ENCODE measurements around the gene RAB31.

Gene RAB31

DNA sequence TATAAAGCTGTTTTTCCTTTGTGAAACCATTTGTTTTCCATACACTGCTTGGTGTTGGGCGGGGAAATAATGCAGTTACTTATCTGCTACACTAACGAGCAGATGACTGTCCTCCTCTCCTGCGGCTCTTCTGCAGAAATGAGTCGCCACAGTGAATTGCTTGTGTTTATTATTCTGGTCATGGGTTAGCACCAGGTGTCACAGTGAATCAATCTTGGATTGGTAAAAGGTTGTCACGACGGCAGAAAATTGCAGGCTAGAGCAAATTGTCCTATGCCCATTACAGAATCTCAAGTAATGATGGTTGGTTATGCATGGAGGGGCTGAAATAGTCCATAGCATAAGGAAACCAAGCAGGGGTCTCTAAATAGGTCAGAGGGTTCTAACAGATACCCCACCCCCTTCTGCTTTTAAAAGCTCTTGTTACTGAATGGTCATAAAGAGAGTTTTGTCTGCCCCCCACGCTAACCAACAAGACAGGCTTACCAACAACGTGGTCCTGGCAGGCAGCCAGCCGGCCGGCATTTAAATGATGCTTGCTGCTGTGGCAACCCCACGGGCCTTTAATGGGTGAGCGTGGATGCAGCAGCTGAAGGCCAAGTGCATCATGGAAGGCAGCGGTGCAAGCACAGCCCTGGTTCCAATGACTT, 29.5 kb downstream of the RAB31 start:
- DNase-seq (ENCODE audit: low read depth) = no peak

DNA sequence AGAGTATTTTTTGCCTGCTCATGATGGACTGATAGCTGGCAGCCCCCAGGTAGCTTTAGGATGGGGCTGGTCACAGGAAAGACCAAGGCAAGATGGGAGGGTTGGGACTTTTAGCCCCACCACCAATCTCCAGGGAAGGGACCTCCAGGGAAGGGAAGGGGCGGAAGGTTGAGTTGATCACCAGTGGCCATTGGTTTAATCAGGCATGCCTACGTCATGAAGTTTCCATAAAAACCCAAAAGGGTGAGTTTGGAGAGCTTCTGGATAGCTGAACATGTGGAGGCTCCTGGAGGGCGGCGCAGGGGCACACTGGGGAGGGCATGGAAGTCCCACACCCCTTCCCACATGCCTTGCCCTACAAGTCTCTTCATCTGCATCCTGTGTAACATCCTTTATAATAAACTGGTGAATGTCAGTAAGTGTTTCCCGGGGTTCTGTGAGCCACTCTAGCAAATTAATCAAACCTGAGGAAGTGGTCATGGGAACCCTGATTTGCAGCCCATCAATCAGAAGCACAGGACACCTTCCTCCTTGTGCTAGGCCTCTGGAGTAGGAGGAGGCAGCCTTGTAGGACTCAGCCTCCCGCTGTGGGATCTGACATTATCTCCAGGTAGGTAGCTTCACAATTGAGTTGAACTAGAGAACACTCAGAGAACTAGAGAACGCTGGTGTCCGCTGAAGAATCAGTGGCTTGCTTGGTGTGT, 30.3 kb downstream of the RAB31 start:
- DNase-seq (ENCODE audit: low read depth) = no peak

DNA sequence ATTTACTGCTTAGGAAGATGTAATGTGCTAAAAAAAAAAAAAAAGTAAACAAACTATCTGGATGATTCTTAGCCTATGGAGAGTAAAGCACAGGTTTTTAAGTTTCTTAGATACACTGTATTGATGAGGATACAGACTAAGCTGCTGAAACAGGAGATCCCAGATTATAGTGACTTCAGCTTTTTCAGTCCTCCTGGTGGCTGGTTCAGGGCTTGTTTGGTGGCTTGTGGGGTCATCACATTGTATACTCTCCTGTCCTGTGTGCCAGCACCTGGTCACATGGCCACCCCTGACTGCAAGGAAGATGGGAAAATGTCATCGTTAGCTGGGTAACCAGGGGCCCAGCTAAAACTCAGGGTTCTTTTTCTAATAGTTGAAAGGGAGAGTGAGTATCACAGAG, 31.4 kb downstream of the RAB31 start:
- DNase-seq (ENCODE audit: low read depth) = no peak

DNA sequence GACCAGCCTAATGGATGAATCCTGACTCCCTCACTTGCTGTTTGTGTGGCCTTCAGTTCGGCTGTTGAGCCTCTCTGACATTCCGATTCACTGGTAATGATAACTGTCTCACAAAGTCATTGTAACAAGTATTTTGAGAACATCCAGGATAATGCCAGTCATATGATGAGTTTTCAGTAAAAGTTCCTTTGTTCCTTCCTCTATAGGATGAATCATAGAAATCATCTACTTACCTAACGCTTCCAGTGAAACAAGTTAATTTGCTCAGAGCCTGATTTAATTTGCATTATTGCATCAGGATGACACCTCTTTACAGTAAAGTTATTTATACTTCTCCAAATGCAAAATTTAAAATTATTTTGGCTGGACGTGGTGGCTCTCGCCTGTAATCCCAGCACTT, 32.0 kb downstream of the RAB31 start:
- no peak for DNase-seq (ENCODE audit: low read depth)

DNA sequence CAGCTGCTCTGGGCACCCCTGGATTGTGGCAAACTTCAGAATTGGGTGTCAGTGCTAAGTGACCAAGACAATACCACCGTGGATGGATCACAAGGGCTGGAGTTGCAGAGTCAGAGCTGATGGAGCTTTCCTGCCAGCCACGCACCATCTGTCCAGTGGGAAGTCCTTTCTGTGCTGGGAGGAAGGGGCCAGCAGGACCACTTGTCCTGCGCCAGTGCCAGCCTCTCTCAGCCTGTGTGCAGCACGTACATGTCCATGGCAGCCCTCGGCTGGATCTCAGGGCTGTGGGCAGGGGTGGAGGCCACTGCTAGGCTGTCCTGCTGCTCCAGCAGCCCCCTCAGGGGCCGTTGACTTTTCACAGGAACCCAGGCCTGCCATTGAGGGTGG, 33.3 kb downstream of the RAB31 start:
- DNase-seq (ENCODE audit: low read depth) = no peak

DNA sequence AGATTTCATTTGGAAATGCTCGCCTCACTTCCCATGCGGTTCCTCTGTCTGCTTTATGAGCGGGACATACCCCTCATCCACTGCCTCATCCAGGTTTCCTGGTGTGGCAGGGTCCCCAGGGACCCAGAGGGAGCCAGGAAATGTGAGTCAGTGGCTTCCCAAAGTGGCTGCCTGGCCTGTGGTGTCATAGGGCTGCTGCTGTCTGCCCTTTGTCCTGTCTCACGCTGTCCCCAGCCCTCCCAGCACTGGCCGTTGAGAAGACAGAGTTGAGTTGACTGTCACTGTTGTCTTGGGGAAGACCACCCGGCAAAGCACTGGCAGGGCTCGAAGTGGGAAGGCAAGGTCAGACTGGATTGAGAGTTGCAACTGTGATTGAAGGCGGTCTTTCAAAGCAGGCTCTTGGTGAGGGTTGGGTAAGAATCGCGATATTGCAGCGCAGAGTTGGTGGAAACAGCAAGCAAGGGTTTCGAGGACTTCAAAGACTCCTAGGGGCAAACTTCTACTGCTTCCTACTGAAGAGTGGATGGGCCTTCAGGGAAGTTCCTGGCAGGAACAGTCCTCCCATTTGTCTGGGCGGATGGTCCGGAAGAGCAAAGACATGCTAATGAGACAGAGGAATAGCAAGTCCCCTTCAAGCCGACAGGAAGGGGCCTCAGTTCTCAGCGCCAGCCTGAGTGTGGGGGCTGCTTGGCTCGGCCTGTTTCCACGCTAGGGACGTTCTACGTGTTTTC, 33.9 kb downstream of the RAB31 start:
- DNase-seq (ENCODE audit: low read depth) = no peak

DNA sequence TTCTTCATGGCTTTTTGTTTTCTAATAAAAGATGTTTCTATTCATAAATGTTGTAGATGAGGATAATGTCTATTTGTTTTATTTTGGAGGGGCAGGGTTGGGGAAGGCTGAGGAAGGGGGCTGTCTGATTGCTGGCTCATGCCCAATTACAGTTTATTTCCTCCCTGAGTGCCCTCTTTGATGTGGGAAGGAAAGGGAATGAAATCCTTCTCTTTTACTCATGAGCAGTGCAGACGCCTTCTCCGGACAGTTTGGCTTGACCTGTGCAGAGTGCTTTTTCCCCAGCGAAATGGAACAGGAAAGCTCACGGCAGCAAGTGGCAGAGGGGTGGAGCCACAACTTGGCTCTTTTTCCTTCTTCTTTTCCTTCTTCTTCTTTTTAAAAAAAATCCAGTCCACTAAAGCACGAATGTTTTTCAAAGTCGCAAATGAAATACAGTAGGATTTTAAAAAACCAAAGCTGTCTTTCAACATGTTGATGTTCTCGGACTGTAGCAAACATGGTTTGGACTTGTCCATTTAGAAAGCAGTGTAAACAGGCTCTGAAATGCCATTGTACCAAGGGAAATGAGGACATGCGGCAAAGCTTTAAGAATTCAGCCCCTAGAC, 34.5 kb downstream of the RAB31 start:
- no peak for DNase-seq (ENCODE audit: low read depth)

DNA sequence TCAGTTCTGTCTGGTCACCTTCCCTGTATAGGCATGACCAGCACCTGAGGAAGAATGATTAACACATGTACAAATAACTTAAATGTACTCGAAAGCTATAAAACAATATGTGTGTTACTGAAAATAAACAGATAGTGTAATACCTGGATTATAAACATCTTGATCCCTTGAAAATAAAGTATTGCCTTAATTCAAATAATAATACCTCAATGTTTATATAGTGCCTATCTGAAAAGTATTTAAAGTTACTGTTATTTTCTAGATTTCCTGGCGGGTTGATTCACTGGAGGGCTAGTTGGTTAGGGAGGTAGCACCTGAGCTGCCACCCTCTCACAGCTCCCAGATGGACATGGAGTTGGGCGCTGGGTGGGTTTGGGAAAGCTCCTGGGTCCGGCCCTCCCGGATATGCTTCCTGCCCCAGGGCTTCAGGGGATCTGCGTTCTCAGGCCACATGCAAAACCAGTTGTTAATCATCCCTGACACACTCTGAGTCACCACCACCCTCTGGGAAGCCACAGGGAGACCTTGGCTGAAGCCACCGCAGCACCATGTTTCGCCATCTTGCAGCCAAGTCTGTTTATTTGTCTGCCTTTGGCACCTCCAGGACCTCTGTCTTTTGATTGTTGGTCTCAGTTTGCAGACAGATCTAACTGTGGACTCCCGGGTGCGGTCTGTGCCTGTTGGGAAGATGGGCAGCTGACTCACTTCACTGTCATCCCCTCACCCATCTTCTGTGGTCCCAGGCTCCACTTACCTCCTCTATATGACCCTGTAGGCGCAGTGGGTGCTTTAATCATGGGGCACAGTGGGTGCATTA, 35.3 kb downstream of the RAB31 start:
- no peak for DNase-seq (ENCODE audit: low read depth)

DNA sequence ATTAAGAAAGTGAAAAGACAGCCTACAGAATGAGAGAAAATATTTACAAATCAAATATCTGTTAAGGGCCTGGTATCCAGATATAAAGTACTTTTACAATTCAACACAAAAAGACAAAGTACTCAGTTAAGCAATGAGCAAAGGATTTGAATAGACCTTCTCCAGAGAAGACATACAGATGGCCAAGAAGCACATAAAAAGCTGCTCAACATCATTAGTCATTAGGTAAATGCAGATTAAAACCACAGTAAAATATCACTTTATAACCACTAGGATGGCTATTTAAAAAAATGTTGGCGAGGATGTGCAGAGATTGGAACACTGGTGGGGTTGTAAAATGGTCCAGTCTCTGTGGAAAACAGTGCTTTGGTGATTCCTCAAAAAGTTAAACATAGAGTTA, 38.9 kb downstream of the RAB31 start:
- DNase-seq (ENCODE audit: low read depth) = no peak

DNA sequence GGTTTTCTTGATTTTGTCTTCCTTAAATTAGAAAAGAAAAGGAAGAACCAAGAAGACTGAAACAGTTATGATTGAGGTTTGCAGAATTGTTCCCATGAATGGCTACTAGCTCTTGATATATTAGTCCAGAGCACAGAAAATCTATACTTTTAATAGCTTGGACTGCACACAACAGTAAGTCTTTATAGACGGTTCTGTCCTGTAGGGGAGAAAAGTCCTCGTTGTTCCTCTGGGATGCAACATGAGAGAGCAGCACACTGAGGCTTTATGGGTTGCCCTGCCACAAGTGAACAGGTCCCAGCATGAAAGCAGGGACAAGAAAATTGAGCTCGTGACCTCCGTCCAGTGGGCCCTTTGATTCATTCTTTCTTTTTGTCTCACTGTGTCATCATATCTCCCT, 41.5 kb downstream of the RAB31 start:
- DNase-seq (ENCODE audit: low read depth) = no peak

DNA sequence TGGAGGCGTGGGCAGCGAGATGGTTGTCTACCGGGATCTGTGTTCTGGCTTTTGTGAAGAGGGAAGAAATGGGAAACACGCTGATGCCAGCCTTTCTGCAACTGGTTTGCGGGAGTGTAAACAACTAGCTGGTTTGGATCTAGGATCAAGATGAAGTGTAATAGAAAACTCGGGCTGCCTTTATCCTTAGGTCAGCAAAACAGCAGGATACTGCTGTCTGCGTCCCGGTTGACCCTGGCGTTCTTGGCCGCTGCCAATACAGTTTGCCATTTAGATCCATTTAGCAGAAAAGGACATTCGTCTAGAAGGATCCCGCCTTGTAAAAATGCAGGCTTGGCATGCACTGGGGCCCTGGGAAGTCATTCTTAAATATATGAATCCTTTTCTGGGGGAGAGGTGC, 42.0 kb downstream of the RAB31 start:
- no peak for DNase-seq (ENCODE audit: low read depth)

DNA sequence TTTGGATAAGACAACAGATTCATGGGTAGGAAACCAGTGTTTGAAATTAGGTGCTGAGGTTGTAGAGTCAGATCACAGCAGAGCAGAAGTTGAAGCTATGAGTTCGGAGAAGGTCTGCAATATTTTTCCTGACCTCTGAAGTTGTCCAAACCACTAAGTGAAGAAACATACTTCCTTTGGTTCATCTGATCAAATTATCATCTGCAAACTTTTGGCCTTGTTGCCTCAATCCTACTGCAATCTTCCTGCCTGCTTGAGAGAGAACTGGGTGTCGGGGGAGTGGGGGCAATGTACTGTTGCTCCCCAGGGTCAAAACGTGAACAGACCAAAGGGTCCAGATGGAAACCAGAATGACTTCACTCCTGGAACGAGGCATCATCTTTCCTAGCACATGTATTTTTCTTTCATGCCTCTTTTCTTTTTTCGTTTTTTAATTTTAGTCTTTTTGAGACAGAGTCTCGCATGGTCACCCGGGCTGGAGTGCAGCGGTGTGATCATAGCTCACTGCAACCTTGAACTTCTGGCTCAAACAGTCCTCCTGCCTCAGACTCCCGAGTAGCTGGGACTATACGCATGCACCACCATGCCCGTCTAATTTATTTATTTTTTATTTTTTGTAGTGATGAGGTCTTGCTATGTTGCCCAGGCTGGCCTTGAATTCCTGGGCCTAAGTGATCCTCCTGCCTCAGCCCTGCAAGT, 42.7 kb downstream of the RAB31 start:
- DNase-seq (ENCODE audit: low read depth) = no peak

DNA sequence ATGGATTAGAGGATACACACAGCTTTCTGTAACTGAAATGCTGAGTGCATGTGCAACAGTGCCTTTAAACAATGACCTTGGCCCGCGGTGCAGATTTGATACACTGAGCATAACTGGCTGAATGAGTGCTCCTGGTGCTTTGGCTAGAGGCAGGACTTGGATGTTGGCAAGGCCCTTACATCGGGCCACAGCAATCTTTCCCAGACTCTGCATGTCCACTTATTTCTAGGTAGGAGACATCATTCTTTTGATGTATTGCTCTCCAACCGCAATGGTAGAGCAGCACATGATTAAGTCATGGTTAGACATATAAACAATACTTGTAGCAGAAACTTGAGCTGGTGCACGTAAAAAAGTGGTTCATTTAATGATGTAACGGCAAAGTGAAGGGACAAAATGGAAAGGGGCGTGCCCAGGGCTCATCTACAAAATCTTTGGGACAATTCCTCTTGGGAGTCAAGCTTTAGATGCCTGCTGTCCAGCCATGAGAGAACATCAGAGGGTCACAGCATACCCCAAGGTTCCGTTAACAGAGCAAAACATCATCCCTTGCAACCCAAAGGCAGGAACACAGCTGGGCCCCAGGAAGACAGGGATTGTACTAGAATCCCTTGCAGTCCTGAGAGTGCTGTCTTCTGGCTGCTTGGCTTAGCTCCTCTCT, 43.4 kb downstream of the RAB31 start:
- DNase-seq (ENCODE audit: low read depth) = no peak

DNA sequence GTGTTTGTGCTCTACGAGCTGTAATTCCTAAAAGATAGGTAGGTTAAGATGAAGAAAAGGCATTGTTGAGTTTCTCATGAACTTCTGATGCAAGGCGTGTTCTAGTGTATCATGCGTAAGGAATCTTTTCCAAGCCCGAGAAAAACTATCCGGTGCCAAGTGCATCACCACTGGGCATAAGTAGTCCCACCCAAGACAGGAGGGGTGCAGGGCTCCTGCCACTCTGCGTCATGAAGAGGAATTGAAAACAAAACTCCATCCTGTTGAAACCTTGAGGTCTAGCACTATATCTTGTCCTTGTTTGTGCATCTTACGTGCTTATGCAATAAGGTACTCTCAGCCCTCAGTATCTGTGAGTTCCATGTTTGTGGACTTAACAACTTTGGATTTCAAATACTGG, 45.7 kb downstream of the RAB31 start:
- DNase-seq (ENCODE audit: low read depth) = no peak

DNA sequence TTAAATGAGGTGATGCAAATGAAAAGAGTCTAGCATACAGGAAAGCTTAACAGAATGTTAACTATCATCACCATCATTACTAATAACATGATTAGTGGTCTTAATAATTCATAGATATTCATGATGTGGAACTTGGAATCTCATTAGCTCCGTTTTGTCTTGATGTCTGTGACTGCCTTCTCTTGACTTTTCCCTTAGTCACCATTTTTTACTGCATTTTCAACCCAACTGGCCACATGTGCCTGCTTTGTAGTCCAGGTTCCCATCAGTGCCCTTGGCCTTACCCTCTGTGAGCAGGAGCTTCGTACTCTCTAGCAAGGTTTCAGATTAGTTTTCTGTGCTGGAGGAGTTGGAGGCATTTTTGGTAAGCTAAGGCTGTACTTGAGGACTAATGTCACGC, 47.0 kb downstream of the RAB31 start:
- DNase-seq (ENCODE audit: low read depth) = no peak

DNA sequence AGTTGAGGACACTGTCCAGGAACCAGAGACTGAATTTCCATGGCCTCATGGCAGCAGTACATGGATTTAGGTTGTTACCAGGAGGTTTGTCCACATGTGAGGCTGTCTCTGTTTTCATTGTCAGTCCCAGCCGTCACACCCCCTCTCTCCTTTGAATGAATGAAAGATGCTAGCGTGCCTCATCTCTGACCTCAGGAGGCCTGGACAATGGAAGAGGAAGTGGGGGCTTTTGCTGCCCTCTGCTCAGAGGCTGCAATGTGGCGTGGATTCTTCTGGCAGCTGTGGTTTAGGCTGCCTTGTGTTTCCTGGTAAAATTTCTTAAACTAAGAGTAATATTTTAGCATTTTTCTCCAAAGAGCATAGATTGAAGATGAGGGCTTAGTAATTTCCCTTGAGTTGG, 47.5 kb downstream of the RAB31 start:
- no peak for DNase-seq (ENCODE audit: low read depth)

DNA sequence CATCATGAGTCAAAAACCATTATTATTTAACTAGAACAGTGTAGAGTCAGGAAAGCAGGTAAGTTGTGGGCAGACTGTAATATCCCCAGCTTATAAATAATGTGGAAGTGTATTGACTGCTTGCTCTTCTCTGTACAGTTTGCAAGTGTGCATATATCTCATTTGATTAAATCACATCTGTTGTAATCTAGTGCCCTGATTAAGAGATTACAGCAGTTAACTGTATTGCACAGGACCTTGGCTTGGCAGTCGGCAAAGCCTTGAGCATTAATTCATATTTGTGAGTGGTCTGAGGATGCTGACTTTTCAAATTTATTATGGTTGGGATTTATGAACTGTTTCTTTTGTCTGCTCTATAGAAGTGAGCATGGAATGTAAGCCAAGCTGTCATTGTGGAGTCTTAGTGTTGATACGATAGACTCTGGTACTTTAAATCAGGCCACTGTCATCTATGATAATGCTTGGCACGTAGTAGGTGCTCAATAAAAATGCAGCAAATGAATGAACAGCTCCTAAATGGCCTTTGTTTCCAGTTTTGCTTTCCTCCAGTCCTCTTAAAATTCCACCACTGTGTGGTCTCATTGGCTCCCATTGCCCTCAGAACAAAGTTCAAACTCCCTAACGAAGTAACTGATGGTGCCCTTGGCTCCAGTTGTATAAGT, 48.3 kb downstream of the RAB31 start:
- DNase-seq (ENCODE audit: low read depth) = no peak

DNA sequence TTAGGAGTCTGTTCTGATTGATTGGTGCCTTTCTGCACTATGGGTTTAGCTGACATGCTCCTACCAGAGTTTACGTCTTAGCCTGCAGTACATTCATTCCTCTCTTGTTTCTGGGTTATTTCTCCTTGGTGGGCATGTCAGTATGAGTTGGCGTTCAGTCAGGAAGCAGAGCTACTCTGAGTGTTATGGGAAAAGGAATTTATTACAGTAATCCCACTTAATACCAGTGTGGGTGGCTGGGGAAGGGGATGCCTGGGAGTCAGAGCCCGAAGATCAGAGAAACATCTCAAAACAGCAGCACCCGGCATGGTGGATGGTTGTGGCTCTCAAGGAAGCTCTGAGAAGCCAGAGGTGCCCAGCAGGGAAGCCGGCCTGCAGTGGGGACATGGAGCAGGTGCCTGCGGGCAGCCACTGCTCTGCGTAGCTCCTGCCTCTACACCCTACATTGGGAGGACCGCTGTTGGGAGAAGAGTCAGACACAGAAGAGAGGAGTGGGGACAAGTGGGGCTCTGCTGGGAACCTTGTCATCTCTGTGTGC, 48.9 kb downstream of the RAB31 start:
- DNase-seq (ENCODE audit: low read depth) = no peak

DNA sequence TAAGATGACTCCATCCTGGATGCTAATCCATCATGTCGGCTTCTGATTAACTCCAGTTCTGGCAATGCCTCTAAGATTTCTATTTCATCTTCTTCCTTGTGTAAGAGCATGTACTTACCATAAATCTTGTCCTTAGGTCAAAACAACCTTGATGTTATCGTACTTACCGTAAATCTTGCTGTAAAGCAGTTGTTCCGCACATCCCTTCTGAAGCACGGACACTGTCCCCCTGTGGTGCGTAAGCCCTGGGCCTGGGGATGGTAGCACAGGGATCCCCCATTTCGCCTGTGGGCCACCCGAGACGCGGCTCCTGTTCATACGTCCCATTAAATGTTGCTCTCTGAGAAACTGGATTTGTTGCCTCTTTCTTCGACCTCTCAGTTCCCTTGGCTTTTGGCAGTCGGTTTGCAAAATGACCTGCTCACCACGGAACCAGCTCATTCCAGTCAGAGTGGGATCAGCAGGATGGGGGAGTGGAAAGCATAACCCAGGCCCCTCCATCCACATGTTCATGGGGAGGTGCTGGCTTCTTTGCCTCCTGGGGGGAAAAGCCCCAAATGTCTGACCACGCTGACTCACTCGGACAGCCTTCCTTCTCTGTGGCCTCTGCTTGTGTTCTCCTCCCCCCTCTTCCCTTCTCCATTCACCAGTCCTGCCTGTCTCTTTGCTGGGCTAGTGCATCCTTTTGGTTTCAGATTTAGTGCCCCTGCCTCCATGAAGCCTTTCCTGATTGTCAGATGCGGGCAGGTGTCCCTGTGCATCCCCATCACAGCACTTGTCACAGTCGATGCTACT, 49.9 kb downstream of the RAB31 start:
- no peak for DNase-seq (ENCODE audit: low read depth)

Data from stimulated activated CD4-positive, alpha-beta T cell treated with anti-CD3 and anti-CD28 coated beads, Interleukin-2, amount 100 ng/mL, for 4 hours (primary cell).